ENCODE measurements around the gene HUWE1. TPM values are rescaled to one million over a fixed set of nuclear protein-coding genes. Genes with fewer than 3 reads are reported as not detected.

HUWE1 gene
- polyA plus RNA-seq, 1 experiment = 76.1 TPM

DNA sequence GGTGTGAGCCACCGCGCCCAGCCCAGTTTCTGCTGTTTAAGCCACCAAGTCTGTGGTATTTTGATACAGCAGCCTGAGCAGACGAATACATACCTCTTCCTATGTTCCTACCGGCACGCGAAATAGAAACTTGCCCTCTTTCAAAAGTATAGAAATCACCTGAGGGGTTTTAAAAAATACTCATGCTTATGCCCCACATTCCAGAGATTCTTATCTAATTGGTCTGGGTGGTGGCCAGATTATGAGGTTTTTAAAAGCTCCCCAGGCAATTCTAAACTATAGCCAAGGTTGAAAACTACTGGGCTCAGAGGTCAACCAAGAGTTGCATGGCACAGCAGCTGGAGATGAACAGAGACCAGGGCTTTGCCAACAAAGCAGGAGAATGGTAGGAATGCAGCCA is 24.9 kb upstream of the HUWE1 start:
- CTCF ChIA-PET = no interaction called here
- no peak for DNase-seq (ENCODE audit: low read depth, low spot score)
- no peaks in the 10 kb centered on the region; the same call in 1 of the 2 replicates for H3K9me3 ChIP-seq (ENCODE audit: control insufficient read depth, insufficient read depth, low read length)
- H3K27ac ChIP-seq (ENCODE audit: low read depth, low read length) = no peak overlapping the region
- H3K27me3 ChIP-seq (ENCODE audit: control insufficient read depth, insufficient read depth, low read length) = no peaks in the 10 kb centered on the region
- POLR2A ChIA-PET = no interaction called here
- no peak overlapping the region for H3K4me3 ChIP-seq (ENCODE audit: low read depth, low read length)
- no peak for TF ChIP-seq CTCF (IDR thresholded peaks at IDR 0.05; ENCODE audit: low read depth, low read length)

- no peak for DNase-seq (ENCODE audit: low read depth, low spot score)
- Histone ChIP-seq H3K9me3 (ENCODE audit: control insufficient read depth, insufficient read depth, low read length) (no peaks in the 10 kb centered on the region), H3K4me3 (ENCODE audit: low read depth, low read length) (no peak overlapping the region), H3K27ac (ENCODE audit: low read depth, low read length) (no peak overlapping the region), H3K27me3 (ENCODE audit: control insufficient read depth, insufficient read depth, low read length) (no peaks in the 10 kb centered on the region)
- no peak for TF ChIP-seq CTCF (IDR thresholded peaks at IDR 0.05; ENCODE audit: low read depth, low read length)
- ChIA-PET POLR2A (no interaction called here), CTCF (no interaction called here)
Observed at GRCh38 chrX:53704854-53705253, 18.3 kb upstream of the HUWE1 start.

DNA sequence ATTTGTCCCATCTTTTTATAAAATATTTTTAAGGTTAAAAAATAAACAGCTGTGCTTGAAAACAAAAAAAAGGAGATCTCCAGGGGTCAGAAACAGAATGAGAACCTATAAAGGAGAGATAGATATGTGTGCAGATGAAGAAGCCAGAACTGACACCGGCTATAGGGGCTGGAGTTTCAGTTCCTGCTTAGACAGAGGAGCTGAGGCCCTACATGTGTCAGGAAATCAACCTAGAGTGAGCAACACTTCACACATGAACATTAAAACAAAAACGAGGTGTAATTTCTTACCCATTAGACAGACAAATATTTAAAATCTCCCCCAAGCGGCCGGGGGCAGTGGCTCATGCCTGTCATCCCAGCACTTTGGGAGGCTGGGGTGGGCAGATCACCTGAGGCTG is 17.8 kb upstream of the HUWE1 start:
- POLR2A ChIA-PET = no interaction called here
- no peak for DNase-seq (ENCODE audit: low read depth, low spot score)
- CTCF ChIA-PET = no interaction called here
- Histone ChIP-seq H3K27ac (ENCODE audit: low read depth, low read length) (no peak overlapping the region), H3K9me3 (ENCODE audit: control insufficient read depth, insufficient read depth, low read length) (no peaks in the 10 kb centered on the region), H3K27me3 (ENCODE audit: control insufficient read depth, insufficient read depth, low read length) (no peaks in the 10 kb centered on the region), H3K4me3 (ENCODE audit: low read depth, low read length) (no peak overlapping the region)
- TF ChIP-seq CTCF (IDR thresholded peaks at IDR 0.05; ENCODE audit: low read depth, low read length) = no peak

- DNase-seq (ENCODE audit: low read depth, low spot score) = no peak
- Histone ChIP-seq H3K9me3 (ENCODE audit: control insufficient read depth, insufficient read depth, low read length) (no peaks in the 10 kb centered on the region), H3K27ac (ENCODE audit: low read depth, low read length) (no peak overlapping the region), H3K4me3 (ENCODE audit: low read depth, low read length) (no peak overlapping the region), H3K27me3 (ENCODE audit: control insufficient read depth, insufficient read depth, low read length) (peaks cover 7% of the 10 kb centered on the region)
- no peak for TF ChIP-seq CTCF (IDR thresholded peaks at IDR 0.05; ENCODE audit: low read depth, low read length)
- POLR2A ChIA-PET = no interaction called here
- CTCF ChIA-PET = no interaction called here
Observed at GRCh38 chrX:53695946-53696549, 9.5 kb upstream of the HUWE1 start.

DNA sequence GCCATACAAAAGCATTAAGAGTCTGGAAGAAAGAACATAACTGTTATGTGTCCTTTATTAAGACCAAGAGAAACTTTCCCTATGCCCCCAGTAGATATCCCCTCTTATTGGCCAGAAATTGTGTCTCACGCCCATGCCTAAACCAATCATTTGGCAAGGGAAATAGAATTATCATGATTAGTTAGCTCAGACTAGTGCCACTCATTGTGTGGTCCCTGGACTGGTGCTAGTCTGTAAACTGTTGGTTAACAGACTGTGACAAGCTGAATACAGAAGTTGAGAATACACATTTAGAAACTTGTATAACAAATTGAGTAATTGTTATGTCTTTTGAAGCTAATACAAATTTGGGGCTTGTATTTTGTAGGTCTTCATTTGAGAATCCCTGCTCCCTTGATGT is 8.1 kb upstream of the HUWE1 start:
- POLR2A ChIA-PET = no interaction called here

More for the DNA sequence above, 8.1 kb upstream of the HUWE1 start:
- no peak overlapping the region for H3K4me3 ChIP-seq (ENCODE audit: low read depth, low read length)
- peaks cover 7% of the 10 kb centered on the region for H3K27me3 ChIP-seq (ENCODE audit: control insufficient read depth, insufficient read depth, low read length)
- CTCF ChIA-PET = no interaction called here
- no peak overlapping the region for H3K27ac ChIP-seq (ENCODE audit: low read depth, low read length)
- DNase-seq (ENCODE audit: low read depth, low spot score) = no peak
- TF ChIP-seq CTCF (IDR thresholded peaks at IDR 0.05; ENCODE audit: low read depth, low read length) = no peak
- no peaks in the 10 kb centered on the region for H3K9me3 ChIP-seq (ENCODE audit: control insufficient read depth, insufficient read depth, low read length)
